Measurements from ENCODE around the gene SRSF1.

The SRSF1 gene

GRCh38 chr17:57988301-57989250 is 18.5 kb downstream of the SRSF1 start:
- H3K27ac ChIP-seq (ENCODE audit: low read length), result peak overlapping the region; percentile 41; the same call in 1 of the 2 replicates
- H3K4me1 ChIP-seq (ENCODE audit: low read length), result peaks cover 16% of the 10 kb centered on the region
- H3K9ac ChIP-seq (ENCODE audit: low read length), result peak overlapping the region; percentile 66
- H3K9me2 ChIP-seq (replicated peaks; ENCODE audit: insufficient read depth, low read length), result no peaks in the 10 kb centered on the region
- peak; percentile 67 for DNase-seq
- peaks cover 29% of the 10 kb centered on the region for H3F3A ChIP-seq (ENCODE audit: insufficient read depth, low read length)
- peaks cover 40% of the 10 kb centered on the region for H3K79me2 ChIP-seq (ENCODE audit: low read length)
- H4K20me1 ChIP-seq (ENCODE audit: insufficient read depth, low read length), result peaks cover 6% of the 10 kb centered on the region; the same call in 1 of the 2 replicates
- TF ChIP-seq, protein P1, sequence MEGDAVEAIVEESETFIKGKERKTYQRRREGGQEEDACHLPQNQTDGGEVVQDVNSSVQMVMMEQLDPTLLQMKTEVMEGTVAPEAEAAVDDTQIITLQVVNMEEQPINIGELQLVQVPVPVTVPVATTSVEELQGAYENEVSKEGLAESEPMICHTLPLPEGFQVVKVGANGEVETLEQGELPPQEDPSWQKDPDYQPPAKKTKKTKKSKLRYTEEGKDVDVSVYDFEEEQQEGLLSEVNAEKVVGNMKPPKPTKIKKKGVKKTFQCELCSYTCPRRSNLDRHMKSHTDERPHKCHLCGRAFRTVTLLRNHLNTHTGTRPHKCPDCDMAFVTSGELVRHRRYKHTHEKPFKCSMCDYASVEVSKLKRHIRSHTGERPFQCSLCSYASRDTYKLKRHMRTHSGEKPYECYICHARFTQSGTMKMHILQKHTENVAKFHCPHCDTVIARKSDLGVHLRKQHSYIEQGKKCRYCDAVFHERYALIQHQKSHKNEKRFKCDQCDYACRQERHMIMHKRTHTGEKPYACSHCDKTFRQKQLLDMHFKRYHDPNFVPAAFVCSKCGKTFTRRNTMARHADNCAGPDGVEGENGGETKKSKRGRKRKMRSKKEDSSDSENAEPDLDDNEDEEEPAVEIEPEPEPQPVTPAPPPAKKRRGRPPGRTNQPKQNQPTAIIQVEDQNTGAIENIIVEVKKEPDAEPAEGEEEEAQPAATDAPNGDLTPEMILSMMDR (IDR thresholded peaks at IDR 0.05; ENCODE audit: low read length), result no peak
- TF ChIP-seq EZH2phosphoT487 (IDR thresholded peaks at IDR 0.05; ENCODE audit: low read length) (no peak), EZH2 (optimal IDR thresholded peaks at IDR 0.05; ENCODE audit: low read depth, low read length) (no peak)
- H3K36me3 ChIP-seq (replicated peaks; ENCODE audit: insufficient read depth, low read length), result no peaks in the 10 kb centered on the region
- H3K27me3 ChIP-seq (replicated peaks; ENCODE audit: insufficient read depth, low read length), result no peaks in the 10 kb centered on the region
- H3K4me2 ChIP-seq (ENCODE audit: low read depth, low read length), result peak overlapping the region; percentile 96
- no peaks in the 10 kb centered on the region for H3K9me3 ChIP-seq (replicated peaks; ENCODE audit: insufficient read depth, low read length)
- peak overlapping the region; percentile 92 for H3K4me3 ChIP-seq (ENCODE audit: low read length)
- peak overlapping the region; percentile 81 for H2AFZ ChIP-seq (ENCODE audit: low read length)

DNA sequence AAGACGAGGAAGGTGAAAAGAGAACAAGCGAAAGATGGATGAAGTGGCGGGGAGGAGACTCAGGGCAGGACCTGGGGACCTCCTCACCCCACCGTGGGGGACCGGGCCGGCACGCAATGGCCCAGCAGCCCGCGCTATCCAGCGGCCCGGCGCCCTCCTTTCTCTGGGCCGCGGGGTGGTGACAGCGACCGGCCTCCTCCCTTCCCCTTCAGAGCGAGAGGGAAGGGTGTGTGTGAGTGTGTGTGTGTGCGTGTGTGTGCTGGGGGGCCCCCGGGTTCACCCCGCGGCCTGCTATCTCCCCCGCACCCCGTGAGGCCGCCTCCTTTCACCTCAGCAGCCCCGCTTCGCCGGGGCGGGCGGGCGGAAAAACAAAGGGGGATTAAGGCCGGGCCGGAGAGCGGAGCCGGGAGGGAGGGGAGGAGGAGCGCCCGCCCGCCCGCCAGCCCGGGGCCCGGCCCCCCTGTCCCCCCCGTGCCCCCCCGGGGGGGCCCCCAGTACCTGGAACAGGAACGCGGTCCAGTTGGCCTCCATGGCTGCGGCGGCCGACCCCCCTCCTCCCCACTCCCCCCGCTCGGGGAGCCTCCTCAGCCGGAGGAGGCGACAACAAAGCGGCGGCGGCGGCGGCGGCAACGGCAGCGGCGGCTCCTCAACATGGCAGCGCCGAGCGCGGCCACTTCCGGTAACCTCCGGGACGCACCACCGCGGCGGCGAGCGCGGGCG is 19.3 kb downstream of the SRSF1 start, which contains the start of gene VEZF1:
Gene VEZF1, minus strand, starts transcription at position 674 of the 720 bp plus-strand sequence. Its CDS starts 143 bp downstream, at position 531.
- H3K4me3 ChIP-seq (ENCODE audit: low read length), result peak within 1 kb of the TSS; percentile 92
- H3K9me3 ChIP-seq (replicated peaks; ENCODE audit: insufficient read depth, low read length), result no peaks in the 10 kb centered on the region
- H3K27ac ChIP-seq (ENCODE audit: low read length), result peak within 1 kb of the TSS; percentile 41; the same call in 1 of the 2 replicates
- H4K20me1 ChIP-seq (ENCODE audit: insufficient read depth, low read length), result peaks cover 6% of the 10 kb centered on the region; the same call in 1 of the 2 replicates
- H3K9me2 ChIP-seq (replicated peaks; ENCODE audit: insufficient read depth, low read length), result no peaks in the 10 kb centered on the region
- peaks cover 46% of the 10 kb centered on the region for H3K79me2 ChIP-seq (ENCODE audit: low read length)
- TF ChIP-seq EZH2 (optimal IDR thresholded peaks at IDR 0.05; ENCODE audit: low read depth, low read length), result no peak
- TF ChIP-seq, protein P1 (IDR thresholded peaks at IDR 0.05; ENCODE audit: low read length), result no peak
- no peak for TF ChIP-seq EZH2phosphoT487 (IDR thresholded peaks at IDR 0.05; ENCODE audit: low read length)
- H3K4me1 ChIP-seq (ENCODE audit: low read length), result peaks cover 15% of the 10 kb centered on the region
- no peaks in the 10 kb centered on the region for H3K27me3 ChIP-seq (replicated peaks; ENCODE audit: insufficient read depth, low read length)
- peak within 1 kb of the TSS; percentile 66 for H3K9ac ChIP-seq (ENCODE audit: low read length)
- H2AFZ ChIP-seq (ENCODE audit: low read length), result peak within 1 kb of the TSS; percentile 81
- no peaks in the 10 kb centered on the region for H3K36me3 ChIP-seq (replicated peaks; ENCODE audit: insufficient read depth, low read length)
- peak within 1 kb of the TSS; percentile 96 for H3K4me2 ChIP-seq (ENCODE audit: low read depth, low read length)
- peaks cover 26% of the 10 kb centered on the region for H3F3A ChIP-seq (ENCODE audit: insufficient read depth, low read length)
- DNase-seq, result peak; percentile 79

DNA sequence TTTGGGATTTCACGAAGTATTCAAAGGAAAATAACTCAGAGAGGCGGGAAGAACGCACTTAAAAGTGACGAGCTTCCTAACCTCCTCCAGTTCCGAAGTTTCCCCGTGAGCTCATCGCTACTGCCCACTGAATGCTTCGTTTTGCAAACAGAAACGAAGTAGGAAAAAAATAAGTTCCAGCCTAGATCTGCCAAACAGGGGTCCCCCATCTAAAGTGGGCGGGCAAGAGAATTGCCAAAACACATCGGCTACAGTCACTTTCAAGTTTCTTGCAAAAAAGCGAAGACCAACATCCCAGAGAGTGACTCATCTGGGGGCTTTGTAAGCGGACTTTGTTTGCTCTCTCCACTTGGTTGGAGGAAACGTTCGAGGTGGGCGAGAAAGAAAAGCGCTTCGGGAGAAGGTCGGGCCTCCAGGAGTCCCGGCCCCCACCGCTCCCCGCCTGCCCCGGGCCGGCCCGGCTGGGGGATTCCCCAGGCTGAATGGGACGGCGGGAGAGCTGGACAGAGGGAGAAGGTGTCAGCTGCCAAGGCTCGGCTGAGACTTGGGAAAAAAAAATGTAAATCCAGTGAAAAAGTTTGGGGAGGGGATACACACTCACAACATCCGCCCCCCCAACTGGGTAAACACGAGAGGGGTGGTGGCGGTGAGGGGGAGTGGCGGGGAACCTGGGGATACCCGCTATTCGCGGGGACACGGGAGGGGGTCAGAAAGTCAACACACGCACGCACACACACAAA is 20.0 kb downstream of the SRSF1 start:
- Histone ChIP-seq H2AFZ (ENCODE audit: low read length) (peak overlapping the region; percentile 43), H4K20me1 (ENCODE audit: insufficient read depth, low read length) (peaks cover 6% of the 10 kb centered on the region; the same call in 1 of the 2 replicates), H3K4me2 (ENCODE audit: low read depth, low read length) (peak overlapping the region; percentile 95), H3K27ac (ENCODE audit: low read length) (no peak overlapping the region), H3K9ac (ENCODE audit: low read length) (peak overlapping the region; percentile 63; the same call in 1 of the 2 replicates), H3K9me2 (replicated peaks; ENCODE audit: insufficient read depth, low read length) (no peaks in the 10 kb centered on the region), H3K4me1 (ENCODE audit: low read length) (peaks cover 15% of the 10 kb centered on the region), H3K36me3 (replicated peaks; ENCODE audit: insufficient read depth, low read length) (no peaks in the 10 kb centered on the region), H3K27me3 (replicated peaks; ENCODE audit: insufficient read depth, low read length) (no peaks in the 10 kb centered on the region), H3K9me3 (replicated peaks; ENCODE audit: insufficient read depth, low read length) (no peaks in the 10 kb centered on the region), H3K4me3 (ENCODE audit: low read length) (peak overlapping the region; percentile 83), H3K79me2 (ENCODE audit: low read length) (peaks cover 46% of the 10 kb centered on the region), H3F3A (ENCODE audit: insufficient read depth, low read length) (peaks cover 26% of the 10 kb centered on the region)
- no peak for DNase-seq
- TF ChIP-seq EZH2 (optimal IDR thresholded peaks at IDR 0.05; ENCODE audit: low read depth, low read length) (no peak), EZH2phosphoT487 (IDR thresholded peaks at IDR 0.05; ENCODE audit: low read length) (no peak)
- TF ChIP-seq, protein P1 (IDR thresholded peaks at IDR 0.05; ENCODE audit: low read length), result no peak

All from MM.1S (cell line).